HCT116 (cell line): ENCODE data around the gene C7orf33. TPM values are rescaled to one million over a fixed set of nuclear protein-coding genes. Genes with fewer than 3 reads are reported as not detected.

Experiments
- ATAC-seq: fragments of 200-7000 bp; cut with Tn5 transposase; 2 replicates; pipeline ENCODE4 v1.9.1; 2020; ENCODE audit warnings: mild to moderate bottlenecking, moderate library complexity
- BruUV-seq: library from RNA; stranded (reverse); fragments of 400-500 nt; replicated peaks from 2 replicates; lab custom pipeline; 2021; lab: Mats Ljungman, UMichigan
- CTCF ChIA-PET: fragments of 300-600 bp; sonication (Branson Sonifier 250); formaldehyde crosslinking; loops from one replicate; lab custom pipeline; 2021; ENCODE audit warnings: antibody characterized with exemption; lab: Charles Lee
- POLR2A ChIA-PET: fragments of 300-600, 350-600 bp; sonication (Branson Sonifier 250); formaldehyde crosslinking; loops from one replicate; lab custom pipeline; 2021; ENCODE audit warnings: antibody characterized with exemption; lab: Charles Lee
- RAD21 ChIA-PET, 2 experiments: fragments of 300-600 bp; sonication (Branson Sonifier 250); formaldehyde crosslinking; loops; one replicate each; lab custom pipeline; 2023; ENCODE audit warnings: low total read pairs in 2 of 2; ENCODE audit not compliant: uncharacterized antibody in 2 of 2, unreplicated experiment in 2 of 2, low non-redundant PET in 1 of 2; lab: Charles Lee
- DNase-seq: peaks from one replicate; pipeline ENCODE4 v3.0.0-alpha.2; 2010; ENCODE audit warnings: low read depth, low spot score
- H2AFZ ChIP-seq: fragments of 200-600 bp; shearing (Covaris generic), sonication (generic); 2 replicates; pipeline ENCODE4 v1.6.1; 2017; ENCODE audit warnings: low read depth, mixed run types, mixed read lengths, antibody characterized with exemption, low read length; ENCODE audit not compliant: poor library complexity, severe bottlenecking
- H3K27ac ChIP-seq: 2 replicates; pipeline ENCODE4 v1.5.1; 2012; ENCODE audit warnings: low read depth, low read length
- H3K27me3 ChIP-seq: fragments of 200-600 bp; sonication (generic); 2 replicates; pipeline ENCODE4 v1.6.1; 2016; ENCODE audit warnings: mixed run types, low read length, mixed read lengths; ENCODE audit not compliant: insufficient read depth
- H3K36me3 ChIP-seq, 2 experiments: fragments of 200-500 bp in 1 of 2; fragments of 200-600 bp in 1 of 2; sonication (Bioruptor generic) in 1 of 2; sonication (generic) in 1 of 2; 2 replicates each; pipeline versions ENCODE4 v1.5.1 to v1.6.1; 2014 to 2016; ENCODE audit warnings: low read length in 2 of 2, inconsistent platforms in 1 of 2, mixed read lengths in 1 of 2, mixed run types in 1 of 2; ENCODE audit not compliant: insufficient read depth in 2 of 2, control insufficient read depth in 1 of 2
- H3K4me1 ChIP-seq, 2 experiments: fragments of 200-600 bp in 1 of 2; sonication (generic) in 1 of 2; 2 replicates each; pipeline versions ENCODE4 v1.5.1 to v1.6.1; 2012 to 2017; ENCODE audit warnings: low read length in 2 of 2, inconsistent platforms in 1 of 2, mild to moderate bottlenecking in 1 of 2, mixed read lengths in 1 of 2, mixed run types in 1 of 2, moderate library complexity in 1 of 2; ENCODE audit not compliant: insufficient read depth in 2 of 2, control insufficient read depth in 1 of 2
- H3K4me2 ChIP-seq: fragments of 200-600 bp; sonication (generic); 2 replicates; pipeline ENCODE4 v1.6.1; 2017; ENCODE audit warnings: mixed run types, low read length, mixed read lengths
- H3K4me3 ChIP-seq, 2 experiments: fragments of 200-600 bp in 1 of 2; sonication (generic) in 1 of 2; replicated peaks in 1 of 2; 2 replicates each; pipeline ENCODE4 v1.5.1; 2011 to 2016; ENCODE audit warnings: low read length in 2 of 2, control low read depth in 1 of 2, low read depth in 1 of 2, mild to moderate bottlenecking in 1 of 2, mixed read lengths in 1 of 2, mixed run types in 1 of 2
- H3K79me2 ChIP-seq: fragments of 200-600 bp; sonication (generic); 2 replicates; pipeline ENCODE4 v1.6.1; 2017; ENCODE audit warnings: mild to moderate bottlenecking, mixed run types, low read length, moderate library complexity, mixed read lengths; ENCODE audit not compliant: insufficient read depth
- H3K9ac ChIP-seq: fragments of 200-600 bp; sonication (generic); 2 replicates; pipeline ENCODE4 v1.6.1; 2016; ENCODE audit warnings: low read length, mixed read lengths
- H3K9me2 ChIP-seq: fragments of 200-600 bp; sonication (generic), shearing (Covaris generic); 2 replicates; pipeline ENCODE4 v1.6.1; 2017; ENCODE audit warnings: mixed run types, mild to moderate bottlenecking, moderate library complexity; ENCODE audit not compliant: insufficient read depth
- H3K9me3 ChIP-seq, 2 experiments: fragments of 200-500 bp in 1 of 2; fragments of 200-600 bp in 1 of 2; sonication (Bioruptor generic) in 1 of 2; sonication (generic) in 1 of 2; 2 replicates each; pipeline ENCODE4 v1.6.1; 2014 to 2017; ENCODE audit warnings: low read length in 2 of 2, mixed read lengths in 2 of 2, inconsistent platforms in 1 of 2, low read depth in 1 of 2, mild to moderate bottlenecking in 1 of 2, mixed run types in 1 of 2, moderate library complexity in 1 of 2; ENCODE audit not compliant: control insufficient read depth in 1 of 2, insufficient read depth in 1 of 2
- H4K20me1 ChIP-seq: fragments of 200-600 bp; sonication (generic), shearing (Covaris generic); 2 replicates; pipeline ENCODE4 v1.6.1; 2017; ENCODE audit warnings: mixed run types, mild to moderate bottlenecking, moderate library complexity; ENCODE audit not compliant: insufficient read depth
- ATF3 ChIP-seq: IDR thresholded peaks from 2 replicates; pipeline ENCODE4 v1.6.1; 2012
- CEBPB ChIP-seq: IDR thresholded peaks from 2 replicates; pipeline ENCODE4 v1.6.1; 2012; ENCODE audit warnings: low read depth
- EZH2 ChIP-seq: fragments of 200-600 bp; sonication (generic); IDR thresholded peaks from 2 replicates; pipeline ENCODE4 v1.6.1; 2017; ENCODE audit warnings: antibody characterized with exemption, mixed run types
- EZH2phosphoT487 ChIP-seq: fragments of 200-600 bp; IDR thresholded peaks from 2 replicates; pipeline ENCODE4 v1.6.1; 2018; ENCODE audit warnings: antibody characterized with exemption, borderline replicate concordance
- FOSL1 ChIP-seq: IDR thresholded peaks from 2 replicates; pipeline ENCODE4 v1.6.1; 2012; ENCODE audit warnings: low read depth
- JUND ChIP-seq: IDR thresholded peaks from 2 replicates; pipeline ENCODE4 v1.6.1; 2012
- MAX ChIP-seq: IDR thresholded peaks from 2 replicates; pipeline ENCODE4 v1.6.1; 2012
- POLR2A ChIP-seq: IDR thresholded peaks from 2 replicates; pipeline ENCODE4 v1.7.0; 2011; ENCODE audit warnings: borderline replicate concordance; ENCODE audit not compliant: insufficient read depth, insufficient read length; ENCODE audit errors: extremely low read depth
- RAD21 ChIP-seq: IDR thresholded peaks from 2 replicates; pipeline ENCODE4 v1.6.1; 2012; ENCODE audit warnings: low read depth, mild to moderate bottlenecking
- SIN3A ChIP-seq: IDR thresholded peaks from 2 replicates; pipeline ENCODE4 v1.6.1; 2012; ENCODE audit warnings: low read depth
- SRF ChIP-seq: IDR thresholded peaks from 2 replicates; pipeline ENCODE4 v1.6.1; 2012; ENCODE audit warnings: low read depth
- intact Hi-C: fragments of 100-400 bp; cut with micrococcal nuclease; formaldehyde crosslinking; loops from 2 replicates; pipeline ENCODE4 v1.10.0; 2022
- total RNA-seq: library from RNA; stranded (reverse); gene quantifications from one replicate; pipeline ENCODE4 v1.2.1, GENCODE V29; 2021; ENCODE audit not compliant: unreplicated experiment
- TF ChIP-seq, protein P1 (sequence below): IDR thresholded peaks from 2 replicates; pipeline ENCODE4 v1.6.1; 2012; ENCODE audit warnings: low read depth

The C7orf33 gene
- total RNA-seq, 1 experiment from 2014 or later = not detected

DNA sequence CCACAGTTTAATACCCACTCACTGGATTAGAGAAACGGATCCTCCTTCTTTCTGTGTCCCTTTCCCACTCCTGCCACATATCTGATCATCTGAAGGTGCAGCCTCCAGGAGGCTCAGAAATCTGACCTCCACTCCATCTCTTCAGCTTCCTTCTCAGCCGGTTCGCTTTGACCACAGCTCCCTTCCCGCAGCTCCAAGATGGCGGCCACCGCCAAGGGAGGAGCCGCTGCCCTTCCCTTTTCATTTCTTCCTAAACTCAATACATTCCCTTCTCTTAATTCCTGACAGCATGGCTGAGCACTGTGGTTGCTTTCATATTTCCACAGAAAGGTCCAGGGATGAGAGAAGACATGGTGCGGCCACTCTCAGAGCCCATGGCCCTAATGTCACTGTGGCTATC, 43.7 kb upstream of the C7orf33 start:
- no peaks in the 10 kb centered on the region for H3K27me3 ChIP-seq
- no peaks in the 10 kb centered on the region for H4K20me1 ChIP-seq
- POLR2A ChIA-PET = no interaction called here
- ATAC-seq = no peak
- CTCF ChIA-PET = no interaction called here
- H3K9ac ChIP-seq = no peak overlapping the region
- no peak overlapping the region for H3K27ac ChIP-seq
- RAD21 ChIA-PET = no interaction called here
- H3K79me2 ChIP-seq = no peaks in the 10 kb centered on the region
- no peak for TF ChIP-seq EZH2phosphoT487
- no peaks in the 10 kb centered on the region for H3K9me3 ChIP-seq
- no TSS peak for BruUV-seq
- DNase-seq = no peak
- no peak overlapping the region for H3K4me3 ChIP-seq
- H2AFZ ChIP-seq = no peak overlapping the region
- H3K4me2 ChIP-seq = no peak overlapping the region
- no peaks in the 10 kb centered on the region for H3K9me2 ChIP-seq
- H3K36me3 ChIP-seq = no peaks in the 10 kb centered on the region
- H3K4me1 ChIP-seq = no peaks in the 10 kb centered on the region
- intact Hi-C loops = no loop called here

GRCh38 chr7:148547951-148548350, 42.6 kb upstream of the C7orf33 start:
- no TSS peak for BruUV-seq
- no peak for ATAC-seq
- no peak for TF ChIP-seq MAX
- TF ChIP-seq, protein P1, sequence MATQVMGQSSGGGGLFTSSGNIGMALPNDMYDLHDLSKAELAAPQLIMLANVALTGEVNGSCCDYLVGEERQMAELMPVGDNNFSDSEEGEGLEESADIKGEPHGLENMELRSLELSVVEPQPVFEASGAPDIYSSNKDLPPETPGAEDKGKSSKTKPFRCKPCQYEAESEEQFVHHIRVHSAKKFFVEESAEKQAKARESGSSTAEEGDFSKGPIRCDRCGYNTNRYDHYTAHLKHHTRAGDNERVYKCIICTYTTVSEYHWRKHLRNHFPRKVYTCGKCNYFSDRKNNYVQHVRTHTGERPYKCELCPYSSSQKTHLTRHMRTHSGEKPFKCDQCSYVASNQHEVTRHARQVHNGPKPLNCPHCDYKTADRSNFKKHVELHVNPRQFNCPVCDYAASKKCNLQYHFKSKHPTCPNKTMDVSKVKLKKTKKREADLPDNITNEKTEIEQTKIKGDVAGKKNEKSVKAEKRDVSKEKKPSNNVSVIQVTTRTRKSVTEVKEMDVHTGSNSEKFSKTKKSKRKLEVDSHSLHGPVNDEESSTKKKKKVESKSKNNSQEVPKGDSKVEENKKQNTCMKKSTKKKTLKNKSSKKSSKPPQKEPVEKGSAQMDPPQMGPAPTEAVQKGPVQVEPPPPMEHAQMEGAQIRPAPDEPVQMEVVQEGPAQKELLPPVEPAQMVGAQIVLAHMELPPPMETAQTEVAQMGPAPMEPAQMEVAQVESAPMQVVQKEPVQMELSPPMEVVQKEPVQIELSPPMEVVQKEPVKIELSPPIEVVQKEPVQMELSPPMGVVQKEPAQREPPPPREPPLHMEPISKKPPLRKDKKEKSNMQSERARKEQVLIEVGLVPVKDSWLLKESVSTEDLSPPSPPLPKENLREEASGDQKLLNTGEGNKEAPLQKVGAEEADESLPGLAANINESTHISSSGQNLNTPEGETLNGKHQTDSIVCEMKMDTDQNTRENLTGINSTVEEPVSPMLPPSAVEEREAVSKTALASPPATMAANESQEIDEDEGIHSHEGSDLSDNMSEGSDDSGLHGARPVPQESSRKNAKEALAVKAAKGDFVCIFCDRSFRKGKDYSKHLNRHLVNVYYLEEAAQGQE = no peak
- no peak for TF ChIP-seq FOSL1
- no peak for TF ChIP-seq CEBPB
- no peak for TF ChIP-seq EZH2
- no peak for TF ChIP-seq ATF3
- TF ChIP-seq SRF = no peak
- TF ChIP-seq EZH2phosphoT487 = no peak
- no peak for TF ChIP-seq SIN3A
- no peak for TF ChIP-seq POLR2A
- no peak for TF ChIP-seq JUND
- no peak for TF ChIP-seq RAD21

More at GRCh38 chr7:148547951-148548350, 42.6 kb upstream of the C7orf33 start:
- no peaks in the 10 kb centered on the region for H3K9me2 ChIP-seq
- no peaks in the 10 kb centered on the region for H3K36me3 ChIP-seq
- no peak overlapping the region for H2AFZ ChIP-seq
- ChIA-PET POLR2A (no interaction called here), CTCF (no interaction called here), RAD21 (no interaction called here)
- H3K4me3 ChIP-seq = no peak overlapping the region
- no peak overlapping the region for H3K4me2 ChIP-seq
- no peak overlapping the region for H3K9ac ChIP-seq
- intact Hi-C loops = no loop called here
- no peak overlapping the region for H3K27ac ChIP-seq
- no peaks in the 10 kb centered on the region for H3K27me3 ChIP-seq
- H3K4me1 ChIP-seq = no peaks in the 10 kb centered on the region
- DNase-seq = no peak
- H3K79me2 ChIP-seq = no peaks in the 10 kb centered on the region
- H3K9me3 ChIP-seq = no peaks in the 10 kb centered on the region
- H4K20me1 ChIP-seq = no peaks in the 10 kb centered on the region
